HepG2 (cell line): ENCODE results near the gene ARG2. TPM values are rescaled to one million over a fixed set of nuclear protein-coding genes. Genes with fewer than 3 reads are reported as not detected.

ENCODE experiments used
- AHR ChIP-seq: IDR thresholded peaks from 2 replicates; pipeline ENCODE4 v1.6.1; 2018; ENCODE audit warnings: missing genetic modification reagents, missing compliant biosample characterization
- DMTF1 ChIP-seq: sonication (generic); formaldehyde crosslinking; IDR thresholded peaks from 2 replicates; pipeline ENCODE4 v1.4.0; 2020; ENCODE audit warnings: mild to moderate bottlenecking, missing genetic modification reagents
- ETS1 ChIP-seq: sonication (generic); formaldehyde crosslinking; IDR thresholded peaks from 2 replicates; pipeline ENCODE4 v1.4.0; 2020; ENCODE audit warnings: missing genetic modification reagents
- FOSL2 ChIP-seq: sonication (generic); formaldehyde crosslinking; IDR thresholded peaks from 2 replicates; pipeline ENCODE4 v1.4.0; 2020; ENCODE audit warnings: missing genetic modification reagents
- GFI1 ChIP-seq: sonication (generic); formaldehyde crosslinking; IDR thresholded peaks from 2 replicates; pipeline ENCODE4 v1.5.0; 2020; ENCODE audit warnings: missing genetic modification reagents, mild to moderate bottlenecking, borderline replicate concordance
- KAT2B ChIP-seq: fragments of 150-350 bp; IDR thresholded peaks from 2 replicates; pipeline ENCODE4 v1.6.1; 2014; ENCODE audit warnings: low read depth, low read length, borderline replicate concordance
- KAT7 ChIP-seq: IDR thresholded peaks from 2 replicates; pipeline ENCODE4 v1.6.1; 2018; ENCODE audit warnings: borderline replicate concordance, missing compliant biosample characterization
- MXD3 ChIP-seq: IDR thresholded peaks from 2 replicates; pipeline ENCODE4 v1.6.1; 2016; ENCODE audit warnings: mild to moderate bottlenecking, missing biosample characterization, missing genetic modification reagents
- NFKB2 ChIP-seq: sonication (generic); formaldehyde crosslinking; IDR thresholded peaks from 2 replicates; pipeline ENCODE4 v1.4.0; 2020; ENCODE audit warnings: missing genetic modification reagents, borderline replicate concordance
- RFXANK ChIP-seq: IDR thresholded peaks from 2 replicates; pipeline ENCODE4 v1.6.1; 2016
- SPEN ChIP-seq: sonication (generic); formaldehyde crosslinking; IDR thresholded peaks from 2 replicates; pipeline ENCODE4 v1.5.1; 2020; ENCODE audit warnings: low read depth, mild to moderate bottlenecking, missing genetic modification reagents
- ZC3H4 ChIP-seq: sonication (generic); formaldehyde crosslinking; IDR thresholded peaks from 2 replicates; pipeline ENCODE4 v1.4.0; 2020; ENCODE audit warnings: missing genetic modification reagents, borderline replicate concordance
- ZNF142 ChIP-seq: sonication (generic); formaldehyde crosslinking; IDR thresholded peaks from 2 replicates; pipeline ENCODE4 v1.4.0; 2020; ENCODE audit warnings: missing genetic modification reagents
- ZNF557 ChIP-seq: sonication (generic); formaldehyde crosslinking; IDR thresholded peaks from 2 replicates; pipeline ENCODE4 v1.4.0; 2020; ENCODE audit warnings: missing genetic modification reagents
- ZNF7 ChIP-seq: IDR thresholded peaks from 2 replicates; pipeline ENCODE4 v1.6.1; 2016; ENCODE audit warnings: missing biosample characterization, missing genetic modification reagents
- polyA plus RNA-seq, 8 experiments: library from polyadenylated mRNA; depleted of rRNA in 3 of 8; stranded (reverse) in 7 of 8; unstranded in 1 of 8; fragments of >200 nt; fragmentation: Illumina TruSeq in 4 of 8; extraction: Trizol in 4 of 8; gene quantifications; 2 replicates each; pipeline versions ENCODE4 v1.2.1 to v1.2.3, GENCODE V29; 2011 to 2016; ENCODE audit warnings: low read depth in 4 of 8, missing spikeins in 1 of 8, mixed read lengths in 1 of 8; ENCODE audit not compliant: insufficient read depth in 1 of 8
- total RNA-seq, 5 experiments: library from RNA; depleted of rRNA; stranded (reverse); fragments of >200 nt; fragmentation: Illumina TruSeq; extraction: Trizol; gene quantifications; 2 replicates each; pipeline ENCODE4 v1.2.3, GENCODE V29; 2016; ENCODE audit warnings: low read depth in 1 of 5
- TF ChIP-seq, protein P1 (sequence below): sonication (generic); formaldehyde crosslinking; IDR thresholded peaks from 2 replicates; pipeline ENCODE4 v1.8.0; 2022; ENCODE audit warnings: mild to moderate bottlenecking, missing genetic modification reagents
- TF ChIP-seq, protein P2 (sequence below): IDR thresholded peaks from 2 replicates; pipeline ENCODE4 v1.6.1; 2016; ENCODE audit warnings: low read depth

ARG2 gene
- total and polyA plus RNA-seq, 2 of the 13 experiments (the other 11 are each of a cell fraction or from before 2014, with no cell fraction given) = 37.5 to 73.6 TPM

DNA sequence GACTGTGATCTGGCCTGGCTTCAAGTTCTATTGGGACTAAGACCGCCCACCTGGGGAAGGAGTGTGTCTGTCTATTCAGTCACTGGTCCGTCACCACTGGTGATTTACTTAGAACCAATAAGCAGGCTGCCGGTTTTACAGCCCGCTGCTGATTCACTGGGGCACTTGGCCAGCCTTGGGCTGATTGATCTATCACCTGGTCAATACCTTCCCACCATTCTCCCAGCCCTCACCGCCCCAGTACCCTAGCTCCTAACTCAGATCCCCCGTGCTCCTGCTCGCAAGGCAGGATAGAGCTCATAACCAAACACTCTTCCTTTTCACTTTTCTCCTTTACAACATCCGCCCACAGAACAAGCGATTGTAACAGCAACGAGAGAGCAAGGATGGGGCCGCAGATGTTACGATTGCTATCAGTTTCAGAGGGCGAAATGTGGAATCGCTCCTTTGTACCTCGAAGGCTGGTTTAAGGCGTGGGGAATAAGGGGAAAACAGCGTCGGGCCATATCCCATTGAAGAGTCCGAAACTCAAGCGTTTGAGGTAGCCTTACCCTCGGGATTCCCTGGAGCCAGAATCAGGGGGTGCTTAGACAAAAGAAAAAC, 75.2 kb downstream of the ARG2 start (continued):
- no peak for TF ChIP-seq KAT7
- no peak; the same call in 1 of the 2 replicates for TF ChIP-seq NFKB2 (CRISPR knock-in tag)
- no peak for TF ChIP-seq ZNF7 (CRISPR knock-in tag)
- TF ChIP-seq FOSL2 (CRISPR knock-in tag) = peak; percentile 72
- TF ChIP-seq ZNF142 (CRISPR knock-in tag) = 0 out of 2 replicates have a peak, but pooled peaks have one; percentile 42
- no peak for TF ChIP-seq ETS1 (CRISPR knock-in tag)
- peak; percentile 78 for TF ChIP-seq SPEN (CRISPR knock-in tag)
- no peak for TF ChIP-seq GFI1 (CRISPR knock-in tag)
- TF ChIP-seq RFXANK = no peak
- peak; percentile 80; the same call in 1 of the 2 replicates for TF ChIP-seq ZC3H4 (CRISPR knock-in tag)
- no peak for TF ChIP-seq ZNF557 (CRISPR knock-in tag)
- TF ChIP-seq, protein P1, sequence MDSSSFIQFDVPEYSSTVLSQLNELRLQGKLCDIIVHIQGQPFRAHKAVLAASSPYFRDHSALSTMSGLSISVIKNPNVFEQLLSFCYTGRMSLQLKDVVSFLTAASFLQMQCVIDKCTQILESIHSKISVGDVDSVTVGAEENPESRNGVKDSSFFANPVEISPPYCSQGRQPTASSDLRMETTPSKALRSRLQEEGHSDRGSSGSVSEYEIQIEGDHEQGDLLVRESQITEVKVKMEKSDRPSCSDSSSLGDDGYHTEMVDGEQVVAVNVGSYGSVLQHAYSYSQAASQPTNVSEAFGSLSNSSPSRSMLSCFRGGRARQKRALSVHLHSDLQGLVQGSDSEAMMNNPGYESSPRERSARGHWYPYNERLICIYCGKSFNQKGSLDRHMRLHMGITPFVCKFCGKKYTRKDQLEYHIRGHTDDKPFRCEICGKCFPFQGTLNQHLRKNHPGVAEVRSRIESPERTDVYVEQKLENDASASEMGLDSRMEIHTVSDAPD (CRISPR knock-in tag) = no peak
- peak; percentile 86 for TF ChIP-seq KAT2B
- TF ChIP-seq DMTF1 (CRISPR knock-in tag) = no peak
- TF ChIP-seq AHR (CRISPR knock-in tag) = no peak
- TF ChIP-seq, protein P2, sequence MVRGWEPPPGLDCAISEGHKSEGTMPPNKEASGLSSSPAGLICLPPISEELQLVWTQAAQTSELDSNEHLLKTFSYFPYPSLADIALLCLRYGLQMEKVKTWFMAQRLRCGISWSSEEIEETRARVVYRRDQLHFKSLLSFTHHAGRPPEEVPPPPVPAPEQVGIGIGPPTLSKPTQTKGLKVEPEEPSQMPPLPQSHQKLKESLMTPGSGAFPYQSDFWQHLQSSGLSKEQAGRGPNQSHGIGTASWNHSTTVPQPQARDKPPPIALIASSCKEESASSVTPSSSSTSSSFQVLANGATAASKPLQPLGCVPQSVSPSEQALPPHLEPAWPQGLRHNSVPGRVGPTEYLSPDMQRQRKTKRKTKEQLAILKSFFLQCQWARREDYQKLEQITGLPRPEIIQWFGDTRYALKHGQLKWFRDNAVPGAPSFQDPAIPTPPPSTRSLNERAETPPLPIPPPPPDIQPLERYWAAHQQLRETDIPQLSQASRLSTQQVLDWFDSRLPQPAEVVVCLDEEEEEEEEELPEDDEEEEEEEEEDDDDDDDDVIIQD (CRISPR knock-in tag) = 0 out of 2 replicates have a peak, but pooled peaks have one; percentile 36
- TF ChIP-seq MXD3 (CRISPR knock-in tag) = no peak
